CD4-positive, alpha-beta T cell (primary cell): Measurements from ENCODE around the gene SCAF8. TPM values are rescaled to one million over a fixed set of nuclear protein-coding genes. Genes with fewer than 3 reads are reported as not detected.

ENCODE experiments used
- ATAC-seq: fragments of 200-7000 bp; cut with Tn5 transposase; one replicate; pipeline ENCODE4 v1.10.0; 2022; ENCODE audit warnings: mild to moderate bottlenecking; ENCODE audit not compliant: poor library complexity
- CTCF ChIA-PET: fragments of 350-600 bp; sonication (Branson Sonifier 250); formaldehyde crosslinking; loops from one replicate; lab custom pipeline; 2021; ENCODE audit warnings: antibody characterized with exemption, inconsistent platforms; lab: Charles Lee
- POLR2A ChIA-PET: fragments of 350-600 bp; sonication (Branson Sonifier 250); formaldehyde crosslinking; loops from one replicate; lab custom pipeline; 2021; ENCODE audit warnings: antibody characterized with exemption, inconsistent platforms; lab: Charles Lee
- DNase-seq, 14 experiments: peaks; one replicate each; pipeline ENCODE4 v3.0.0-alpha.2; 2013 to 2020; ENCODE audit warnings: mixed read lengths in 2 of 14
- H3K27ac ChIP-seq, 2 donors: one replicate each; pipeline versions ENCODE4 v1.5.1 to v1.7.0; 2013; ENCODE audit warnings: low read length in 2 of 2, low read depth in 1 of 2, mild to moderate bottlenecking in 1 of 2
- H3K27me3 ChIP-seq, 2 experiments: 1 replicate in 1 of 2; 2 replicates in 1 of 2; pipeline versions ENCODE4 v1.6.1 to v1.7.0; 2013; ENCODE audit warnings: low read length in 2 of 2, control low read depth in 1 of 2, mild to moderate bottlenecking in 1 of 2, moderate library complexity in 1 of 2; ENCODE audit not compliant: insufficient read depth in 2 of 2, control insufficient read depth in 1 of 2
- H3K36me3 ChIP-seq: one replicate; pipeline ENCODE4 v1.6.1; 2013; ENCODE audit warnings: low read length, control low read depth; ENCODE audit not compliant: insufficient read depth
- H3K4me1 ChIP-seq: one replicate; pipeline ENCODE4 v1.6.1; 2013; ENCODE audit warnings: low read length, control low read depth; ENCODE audit not compliant: insufficient read depth
- H3K4me3 ChIP-seq: one replicate; pipeline ENCODE4 v1.5.1; 2013; ENCODE audit warnings: mild to moderate bottlenecking, low read length, moderate library complexity
- H3K9me3 ChIP-seq, 2 experiments: 1 replicate in 1 of 2; 2 replicates in 1 of 2; pipeline versions ENCODE4 v1.6.1 to v1.7.0; 2013; ENCODE audit warnings: low read length in 2 of 2, mild to moderate bottlenecking in 2 of 2, control low read depth in 1 of 2, moderate library complexity in 1 of 2; ENCODE audit not compliant: control insufficient read depth in 1 of 2, insufficient read depth in 1 of 2
- H3K27ac Mint-ChIP-seq: one replicate; pipeline ENCODE4 v1.8.0; 2020; ENCODE audit warnings: mixed read lengths
- H3K27me3 Mint-ChIP-seq: one replicate; pipeline ENCODE4 v1.8.0; 2021; ENCODE audit warnings: mixed read lengths
- H3K36me3 Mint-ChIP-seq: one replicate; pipeline ENCODE4 v1.8.0; 2021; ENCODE audit warnings: low read depth, mixed read lengths
- H3K4me1 Mint-ChIP-seq: one replicate; pipeline ENCODE4 v1.8.0; 2021; ENCODE audit warnings: low read depth, mixed read lengths
- H3K4me3 Mint-ChIP-seq: one replicate; pipeline ENCODE4 v1.8.0; 2020; ENCODE audit warnings: mild to moderate bottlenecking, mixed read lengths
- H3K9me3 Mint-ChIP-seq: one replicate; pipeline ENCODE4 v1.8.0; 2020; ENCODE audit warnings: mixed read lengths
- CTCF ChIP-seq: fragments of 200-600 bp; IDR thresholded peaks from one replicate; pipeline ENCODE4 v1.8.0; 2022; ENCODE audit warnings: antibody characterized with exemption, mild to moderate bottlenecking
- intact Hi-C, 2 experiments: fragments of 100-400 bp; cut with DNase I in 1 of 2; cut with micrococcal nuclease in 1 of 2; formaldehyde crosslinking; loops; one replicate each; pipeline versions ENCODE4 v1.15.1 to v1.9.0; 2023 to 2025; cut with DNase I, micrococcal nuclease
- total RNA-seq, 174 experiments: library from RNA in 2 of 174; stranded (reverse) in 2 of 174; gene quantifications; one replicate each; pipeline ENCODE4 v1.2.3 and lab custom pipeline; 2021 to 2026

SCAF8 gene
- total RNA-seq, 2 experiments from 2014 or later = 82.6 to 83.8 TPM

DNA sequence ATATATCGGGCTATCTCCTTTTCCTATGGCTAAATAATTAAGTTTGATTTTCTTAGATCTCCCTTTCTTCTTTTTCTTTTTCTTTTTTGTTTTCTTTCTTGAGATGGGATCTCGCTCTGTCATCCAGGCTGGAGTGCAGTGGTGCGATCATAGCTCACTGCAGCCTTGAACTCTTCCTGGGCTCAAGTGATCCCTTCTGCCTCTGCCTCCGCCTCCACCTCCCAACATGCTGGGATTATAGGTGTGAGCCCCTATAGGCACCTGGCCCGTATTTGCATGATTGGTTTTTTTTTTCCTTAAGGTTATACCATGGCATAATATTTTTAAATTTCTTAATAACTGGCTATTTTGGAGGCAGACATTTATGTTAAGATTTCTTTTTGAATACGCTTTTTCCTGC, 106.3 kb downstream of the SCAF8 start:
- no peak for DNase-seq
- peaks cover 2% of the 10 kb centered on the region for H3K36me3 ChIP-seq
- Mint-ChIP-seq H3K27me3 (no peaks in the 10 kb centered on the region), H3K4me1 (peaks cover 52% of the 10 kb centered on the region), H3K4me3 (no peak overlapping the region), H3K27ac (no peak overlapping the region), H3K36me3 (peaks cover 54% of the 10 kb centered on the region), H3K9me3 (no peaks in the 10 kb centered on the region)
- H3K4me3 ChIP-seq = no peak overlapping the region
- ChIA-PET CTCF (no interaction called here), POLR2A (no interaction called here)
- no peak for ATAC-seq
- no peak for TF ChIP-seq CTCF
- H3K4me1 ChIP-seq = no peaks in the 10 kb centered on the region
- H3K9me3 ChIP-seq = no peaks in the 10 kb centered on the region
- no peaks in the 10 kb centered on the region for H3K27me3 ChIP-seq
- intact Hi-C loops = no loop called here
- no peak overlapping the region for H3K27ac ChIP-seq

DNA sequence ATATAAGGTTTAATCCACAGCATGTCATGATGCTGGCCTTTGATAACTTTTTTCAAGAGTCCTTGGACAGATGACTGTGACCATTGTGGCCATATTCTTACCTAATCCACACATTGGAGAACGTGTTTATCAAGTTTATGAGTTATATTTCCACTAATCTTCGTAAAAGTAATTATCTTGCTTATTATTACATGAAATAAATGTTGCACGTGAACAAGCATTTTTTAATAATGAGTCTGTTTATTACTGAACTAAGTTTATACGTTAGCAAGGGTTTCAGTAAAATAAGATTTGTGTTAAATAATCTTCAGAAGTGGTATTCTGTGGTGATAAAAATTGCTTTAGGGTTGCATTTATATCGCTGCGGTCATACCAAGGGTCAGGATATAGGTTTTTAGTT, 107.1 kb downstream of the SCAF8 start:
- no peak overlapping the region for H3K4me3 Mint-ChIP-seq
- H3K27ac ChIP-seq = no peak overlapping the region
- no peaks in the 10 kb centered on the region for H3K27me3 Mint-ChIP-seq
- H3K27me3 ChIP-seq = no peaks in the 10 kb centered on the region
- no peak for TF ChIP-seq CTCF
- DNase-seq (no peak), ATAC-seq (no peak)
- H3K9me3 ChIP-seq = no peaks in the 10 kb centered on the region
- H3K36me3 ChIP-seq = peaks cover 2% of the 10 kb centered on the region
- ChIA-PET POLR2A (no interaction called here), CTCF (no interaction called here)
- intact Hi-C loops = no loop called here
- peaks cover 52% of the 10 kb centered on the region for H3K4me1 Mint-ChIP-seq
- H3K4me3 ChIP-seq = no peak overlapping the region
- no peaks in the 10 kb centered on the region for H3K9me3 Mint-ChIP-seq
- H3K27ac Mint-ChIP-seq = no peak overlapping the region
- peaks cover 48% of the 10 kb centered on the region for H3K36me3 Mint-ChIP-seq
- no peaks in the 10 kb centered on the region for H3K4me1 ChIP-seq

DNA sequence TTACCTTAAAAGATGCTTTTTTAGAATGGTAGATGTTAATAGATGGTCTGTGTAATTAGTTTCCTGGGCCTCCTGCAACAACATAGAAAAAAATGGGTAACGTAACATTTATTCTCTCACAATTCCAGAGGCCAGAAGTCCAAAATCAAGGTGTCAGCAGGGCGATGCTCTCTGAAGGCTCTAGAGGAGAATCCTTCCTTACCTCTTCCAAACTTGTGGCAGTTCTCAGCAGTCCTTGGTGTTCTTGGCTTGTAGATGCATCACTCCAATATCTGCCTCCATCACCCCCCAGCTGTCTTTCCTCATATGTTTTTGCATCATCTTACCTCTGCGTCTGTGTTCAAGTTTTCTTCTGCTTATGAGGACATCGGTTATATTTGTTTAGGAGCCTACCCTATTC, 107.9 kb downstream of the SCAF8 start:
- Mint-ChIP-seq H3K27ac (no peak overlapping the region), H3K9me3 (no peaks in the 10 kb centered on the region), H3K4me3 (no peak overlapping the region), H3K4me1 (peaks cover 53% of the 10 kb centered on the region), H3K27me3 (no peaks in the 10 kb centered on the region), H3K36me3 (peaks cover 45% of the 10 kb centered on the region)
- Histone ChIP-seq H3K36me3 (peaks cover 2% of the 10 kb centered on the region), H3K4me1 (no peaks in the 10 kb centered on the region), H3K4me3 (no peak overlapping the region), H3K27ac (no peak overlapping the region), H3K27me3 (no peaks in the 10 kb centered on the region), H3K9me3 (no peaks in the 10 kb centered on the region)
- ATAC-seq = no peak
- no peak for TF ChIP-seq CTCF
- ChIA-PET CTCF (no interaction called here), POLR2A (no interaction called here)
- no peak for DNase-seq
- intact Hi-C loops = no loop called here
